Midbrain (tissue), 1 donor: ENCODE measurements around the gene ERICH6.

ENCODE experiments used
- DNase-seq: peaks from one replicate; lab custom pipeline; 2025; lab: John Stamatoyannopoulos, UW

Gene ERICH6

DNA sequence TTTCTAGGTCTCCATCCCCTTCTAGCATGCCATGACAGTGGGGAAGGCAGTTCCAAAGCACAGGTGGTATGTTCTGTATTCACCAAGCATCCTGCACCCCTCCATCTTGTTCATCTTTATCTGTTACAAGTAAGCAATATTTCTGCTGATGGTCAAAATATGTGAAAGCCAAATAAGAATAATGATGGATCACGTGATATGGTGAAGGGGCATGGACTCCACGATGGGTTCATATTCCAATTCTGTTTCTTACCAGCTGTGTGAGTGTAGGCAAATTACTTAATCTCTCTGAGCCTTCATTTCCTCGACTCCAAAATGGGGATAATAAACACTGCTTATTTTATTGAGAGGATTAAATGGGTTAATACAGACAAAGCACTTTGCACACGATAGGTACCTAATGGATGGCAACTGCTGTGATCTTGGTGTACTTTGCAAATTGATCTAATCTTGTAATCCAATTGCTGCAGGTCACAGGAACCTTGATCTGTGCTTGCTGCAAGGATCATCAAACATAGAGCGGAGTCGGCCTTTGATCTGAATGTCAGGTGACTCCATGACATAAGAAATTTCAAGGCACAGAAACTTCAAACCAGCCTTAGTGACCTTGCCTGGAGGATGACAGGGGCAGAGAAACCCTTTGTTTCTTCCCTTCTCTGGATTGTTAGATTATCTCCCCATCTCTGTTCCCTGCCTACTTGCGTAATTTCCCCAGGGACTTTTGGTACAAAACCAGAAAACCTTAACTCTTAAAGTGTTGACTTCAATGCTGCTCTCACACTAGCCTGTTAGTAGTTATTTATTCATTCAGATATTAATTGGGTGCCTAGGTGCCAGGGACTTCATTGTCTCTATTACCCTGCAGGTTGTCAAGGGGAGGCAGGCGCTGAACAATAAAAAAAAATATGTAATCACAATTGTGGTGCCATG is 33.4 kb upstream of the ERICH6 start:
- DNase-seq, result no peak

DNA sequence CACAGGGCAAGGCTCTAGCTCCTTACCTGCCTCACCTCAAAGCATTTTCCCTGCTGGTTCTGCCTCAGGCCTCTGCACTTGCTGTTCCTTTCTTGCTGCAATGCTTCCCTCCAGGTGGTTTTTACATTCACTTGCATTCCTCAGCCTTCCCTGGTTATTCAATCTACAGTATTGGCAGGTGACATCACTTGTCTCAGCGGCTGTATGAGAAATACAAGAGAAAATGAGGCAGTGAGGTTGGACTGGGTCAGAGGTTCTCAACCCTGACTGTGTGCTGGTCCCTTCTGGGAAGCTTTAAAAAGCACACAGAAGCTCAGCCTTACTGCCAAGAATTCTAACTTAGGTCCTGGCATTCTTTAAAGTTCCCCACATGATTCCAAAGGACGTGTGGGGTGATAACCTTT is 32.6 kb upstream of the ERICH6 start:
- DNase-seq, result no peak

DNA sequence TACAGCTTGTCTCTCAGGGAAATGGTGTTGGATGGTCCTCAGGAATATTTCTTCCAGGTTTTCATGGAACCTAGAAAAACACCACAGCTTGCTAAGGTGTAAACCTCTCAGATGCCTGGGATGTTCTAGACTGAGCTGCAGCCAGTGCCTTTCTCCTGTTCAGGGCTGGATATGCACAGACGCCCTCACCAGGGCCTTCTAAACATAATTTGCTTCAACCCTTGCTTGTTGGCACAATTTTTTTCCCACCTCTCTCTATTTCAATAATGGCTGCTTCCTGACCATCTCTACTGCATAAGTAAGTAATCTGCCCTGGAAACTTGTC is 31.0 kb upstream of the ERICH6 start:
- no peak for DNase-seq

DNA sequence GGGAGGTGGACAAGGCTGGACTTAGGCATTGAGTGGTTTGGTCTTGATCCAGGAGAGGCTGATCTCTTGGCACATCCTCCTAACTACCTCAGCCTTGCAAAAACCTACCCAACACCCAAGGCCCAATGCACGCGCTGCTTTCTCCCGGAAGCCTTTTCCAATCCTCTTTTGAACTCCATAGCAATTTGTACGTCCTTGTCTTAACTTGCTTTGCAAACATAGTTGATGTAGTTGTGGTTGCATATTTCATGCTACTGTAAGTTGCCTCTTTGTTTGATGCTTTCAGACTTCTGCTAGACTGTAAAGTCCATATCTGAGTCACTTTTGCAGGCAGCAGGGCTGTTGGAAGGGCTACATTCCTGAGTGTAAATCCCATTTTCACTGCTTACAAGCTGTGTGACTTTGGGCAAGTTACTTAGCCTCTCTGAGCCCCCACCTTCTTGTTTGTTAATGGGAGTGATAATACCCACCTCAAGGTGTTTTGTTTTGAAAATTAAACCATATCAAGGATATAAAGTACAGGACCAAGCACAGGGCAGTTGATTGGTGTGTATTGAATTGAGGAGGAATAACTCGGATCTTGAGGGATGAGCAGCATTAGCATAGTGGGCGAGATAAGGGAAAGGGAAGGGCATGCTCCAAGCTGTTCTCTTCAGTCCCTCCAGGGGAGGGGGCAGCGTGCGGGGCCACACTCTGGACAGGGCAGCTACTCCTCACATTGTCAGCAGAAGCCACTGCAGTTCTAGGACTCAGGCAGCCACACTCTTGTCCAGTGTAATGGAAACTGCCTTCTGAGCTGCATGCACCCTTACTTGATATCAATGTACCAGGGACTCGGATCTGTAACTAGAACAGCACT is 30.4 kb upstream of the ERICH6 start:
- DNase-seq, result no peak

DNA sequence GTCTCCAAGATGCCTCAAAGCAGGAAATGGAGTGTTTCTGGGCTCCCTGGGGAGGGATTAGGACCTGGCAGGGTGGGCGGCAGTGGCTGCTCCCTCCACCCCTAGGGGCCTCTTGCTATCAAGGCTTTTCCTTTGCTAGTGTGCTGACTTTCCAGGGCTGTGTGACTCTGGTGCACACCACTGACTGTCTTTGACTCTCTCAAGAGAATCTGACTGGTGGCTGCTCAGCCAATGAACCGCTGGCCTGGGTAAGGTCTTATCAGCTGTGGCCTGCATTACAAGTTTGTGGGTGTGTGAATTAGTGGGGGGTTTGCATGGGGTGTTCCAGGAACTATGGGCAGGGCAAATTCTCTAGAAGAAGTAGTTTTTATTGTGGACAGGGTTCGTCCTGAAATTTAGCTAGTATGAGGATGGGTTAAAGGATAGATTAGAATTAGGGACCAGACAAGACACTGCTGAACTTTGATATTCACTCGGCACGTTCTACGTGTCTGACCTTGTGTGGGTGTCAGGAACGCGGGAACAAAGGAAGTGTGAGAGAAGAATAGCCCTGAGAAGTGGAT is 29.7 kb upstream of the ERICH6 start:
- DNase-seq, result no peak

DNA sequence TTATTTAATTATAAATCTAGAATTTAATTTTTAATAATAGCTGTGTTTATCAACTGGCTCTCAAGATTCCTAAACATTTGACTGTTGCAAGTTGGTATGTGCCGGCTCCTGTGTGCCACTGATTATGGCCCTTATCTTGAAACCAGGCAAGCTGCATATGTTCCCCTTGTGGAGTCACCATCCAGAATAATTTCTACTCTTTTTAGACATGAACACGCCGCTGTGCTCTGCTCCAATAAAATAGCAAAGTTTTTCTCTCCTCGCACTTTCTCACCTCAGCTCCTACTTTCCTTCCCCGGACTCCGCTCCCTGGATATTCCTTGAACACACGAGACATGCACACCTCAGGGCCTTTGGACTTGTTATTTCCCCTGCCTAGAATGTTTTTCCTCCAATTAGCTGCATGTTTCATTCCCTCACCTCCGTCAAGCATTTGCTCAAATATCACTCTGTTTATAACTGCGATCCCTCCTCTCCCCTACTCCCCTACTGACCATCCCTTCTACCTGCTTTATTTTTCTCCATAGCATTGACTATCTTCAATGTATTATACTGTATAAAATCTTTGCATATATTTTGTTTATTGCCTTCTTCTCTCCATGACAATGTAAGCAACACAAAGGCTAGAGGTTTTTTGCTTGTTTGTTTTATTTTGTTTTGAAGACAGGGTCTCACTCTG is 26.1 kb upstream of the ERICH6 start:
- DNase-seq, result no peak

DNA sequence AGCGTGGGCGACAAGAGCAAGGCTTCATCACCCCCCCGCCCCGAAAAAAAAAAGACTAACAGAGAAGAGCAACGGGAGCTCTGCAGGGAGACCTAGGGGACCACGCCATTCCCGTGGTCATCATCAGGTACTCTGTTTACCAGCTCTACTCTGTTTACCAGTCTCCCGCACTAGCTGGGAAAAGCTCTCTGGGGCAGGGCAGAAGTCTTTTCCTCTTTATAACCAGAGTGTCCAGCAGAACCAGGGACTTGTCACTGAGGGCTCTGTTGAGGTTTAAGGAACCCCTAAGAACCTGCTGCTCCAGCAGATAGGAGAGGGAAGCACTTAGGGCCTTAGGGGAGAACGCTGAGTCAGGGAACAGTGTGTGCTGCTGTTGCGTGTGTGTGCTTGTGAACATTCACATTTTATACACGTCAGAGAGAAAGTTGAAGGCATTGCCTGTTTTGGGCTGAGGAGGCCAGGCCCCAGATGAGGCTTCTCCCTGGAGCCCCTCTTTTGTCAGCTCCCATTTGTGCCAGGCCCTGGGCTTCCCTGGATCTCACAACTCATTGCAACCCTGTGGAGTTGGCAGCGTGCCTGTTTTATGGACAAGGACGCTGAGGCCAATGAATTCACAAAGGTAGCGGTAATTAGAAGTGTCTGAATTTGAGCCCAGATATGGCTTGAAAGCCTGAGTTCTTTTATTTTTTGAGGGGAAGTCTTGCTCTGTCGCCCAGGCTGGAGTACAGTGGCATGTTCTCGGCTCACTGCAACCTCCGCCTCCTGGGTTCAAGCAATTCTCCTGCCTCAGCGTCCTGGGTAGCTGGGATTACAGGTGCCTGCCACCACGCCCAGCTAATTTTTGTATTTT is 24.2 kb upstream of the ERICH6 start:
- no peak for DNase-seq

DNA sequence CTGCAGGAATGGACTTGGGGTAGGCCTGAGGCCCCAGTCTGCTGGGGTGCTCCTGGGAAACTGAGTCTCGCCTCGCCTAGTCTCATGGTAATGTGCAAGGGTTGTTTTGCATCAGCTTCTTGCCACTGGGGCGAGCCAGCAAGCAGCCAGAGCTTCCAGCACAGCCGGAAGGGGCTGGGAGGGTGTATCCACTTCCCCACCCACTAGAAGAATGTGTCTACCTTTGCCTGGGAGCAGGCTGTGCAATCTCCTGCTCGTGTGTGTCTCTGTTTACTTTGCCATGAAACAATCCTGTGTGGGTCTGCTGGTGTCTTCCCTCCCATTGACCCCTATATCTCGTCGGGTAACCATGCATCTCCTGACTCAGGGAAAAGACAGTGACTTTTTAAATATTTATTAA is 21.8 kb upstream of the ERICH6 start:
- no peak for DNase-seq

DNA sequence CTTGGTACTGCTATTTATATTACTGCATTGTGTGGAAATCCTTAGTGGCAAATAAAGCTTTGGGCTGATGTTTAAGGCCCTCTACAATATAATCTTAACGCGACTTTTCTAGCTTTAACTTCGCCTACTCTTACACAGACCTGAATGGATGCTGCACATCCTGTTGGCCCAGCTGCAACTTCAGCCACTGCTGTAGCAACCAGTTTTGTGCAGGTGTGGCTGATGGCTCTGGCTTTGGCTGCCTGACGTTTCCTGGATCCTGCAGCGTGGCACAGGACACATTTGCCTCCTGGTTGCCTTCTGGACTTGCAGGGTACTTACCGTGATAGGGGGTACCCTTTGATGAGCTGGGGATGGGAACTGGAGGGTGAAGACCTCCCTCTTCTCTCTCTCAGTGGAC is 20.2 kb upstream of the ERICH6 start:
- no peak for DNase-seq

DNA sequence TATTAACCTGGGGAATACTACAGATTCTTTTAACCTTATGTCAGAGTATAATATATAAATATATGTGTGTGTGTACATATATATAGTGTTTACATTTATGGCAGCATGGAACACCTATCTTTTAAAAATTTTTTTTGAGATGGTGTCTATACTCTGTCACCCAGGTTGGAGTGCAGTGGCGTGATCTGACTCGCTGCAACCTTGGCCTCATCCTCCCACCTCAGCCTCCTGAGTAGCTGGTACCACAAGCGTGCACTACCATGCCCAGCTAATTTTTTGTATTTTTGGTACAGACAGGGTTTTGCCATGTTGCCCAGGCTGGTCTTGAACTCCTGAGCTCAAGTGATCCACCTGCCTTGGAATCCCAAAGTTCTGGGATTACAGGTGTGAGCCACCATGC is 18.5 kb upstream of the ERICH6 start:
- DNase-seq, result no peak

DNA sequence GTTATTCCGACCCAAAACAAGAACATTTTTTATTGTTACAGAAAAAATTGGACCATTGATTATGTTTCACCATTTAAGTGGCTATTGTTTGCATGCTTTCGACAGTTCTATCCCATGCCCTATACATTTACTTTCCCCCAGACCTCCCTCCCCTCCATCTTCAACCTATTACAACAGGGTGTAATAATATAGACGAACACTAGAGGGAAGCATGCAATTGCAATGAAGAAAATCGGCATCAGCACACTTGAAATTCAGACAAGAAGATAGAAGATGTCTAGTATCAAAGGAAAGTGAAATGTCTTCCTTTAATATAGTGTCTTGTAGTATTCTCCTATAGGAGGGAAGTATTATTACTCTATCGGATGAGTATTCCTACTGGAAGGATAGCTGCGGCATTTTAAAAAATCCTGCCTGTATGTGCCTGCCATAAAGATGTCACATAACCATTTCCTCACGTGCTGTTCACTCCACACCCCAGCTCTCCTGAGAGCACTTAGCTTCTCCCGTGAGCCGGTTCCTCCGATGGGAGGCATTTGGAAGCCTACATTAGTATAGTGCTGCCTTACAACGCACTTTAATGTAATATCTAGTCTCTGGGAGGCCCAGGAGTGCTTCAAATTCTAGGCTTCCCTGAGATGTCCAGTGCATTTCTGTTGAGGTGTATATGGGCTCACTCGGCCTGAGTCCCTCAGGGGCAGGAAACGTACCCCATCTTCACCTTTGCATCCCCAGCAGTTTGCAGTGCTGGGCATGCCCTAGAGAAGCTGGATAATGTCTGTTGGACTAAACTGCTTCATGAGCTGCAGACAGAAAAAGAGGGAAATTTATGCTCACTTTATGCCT is 17.8 kb upstream of the ERICH6 start:
- peak; percentile 75 for DNase-seq

DNA sequence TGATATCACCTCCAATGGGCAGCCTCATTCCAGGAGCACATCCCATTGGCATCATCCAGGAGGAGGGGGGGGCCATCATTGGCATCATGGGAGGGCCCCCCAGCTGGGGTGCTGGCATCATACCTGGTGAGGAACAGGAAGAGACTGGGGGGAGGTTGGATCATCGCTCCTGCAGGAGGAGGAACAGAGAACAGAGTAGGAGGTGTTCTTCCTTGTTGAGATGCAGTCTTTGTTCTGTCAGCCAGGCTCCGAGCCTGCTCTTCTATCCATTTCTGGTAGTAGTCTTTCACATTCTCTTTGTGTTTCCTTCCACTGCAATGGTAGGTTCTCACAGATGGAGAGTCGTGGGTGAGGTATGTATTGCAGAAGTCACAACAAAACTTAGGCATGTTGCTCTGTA is 16.7 kb upstream of the ERICH6 start:
- DNase-seq, result no peak

DNA sequence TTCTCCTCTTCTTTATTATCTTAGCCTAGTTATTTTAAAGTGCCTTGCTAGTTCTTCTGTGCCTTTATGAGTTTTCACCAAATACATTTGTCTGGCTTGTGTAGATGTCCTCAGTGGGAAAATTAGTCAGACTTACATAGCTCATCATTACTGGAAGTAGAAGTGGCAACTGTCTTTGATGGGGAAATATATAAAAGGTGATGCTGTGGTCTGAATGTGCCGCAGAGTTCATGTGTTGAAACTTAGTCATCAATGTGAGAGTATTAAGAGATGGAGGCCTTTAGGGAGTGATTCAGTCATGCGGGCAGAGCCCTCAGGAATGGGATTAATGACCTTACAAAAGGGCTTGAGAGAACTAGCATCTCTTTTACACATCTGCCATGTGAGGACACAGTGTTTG is 6.4 kb upstream of the ERICH6 start:
- DNase-seq, result no peak

DNA sequence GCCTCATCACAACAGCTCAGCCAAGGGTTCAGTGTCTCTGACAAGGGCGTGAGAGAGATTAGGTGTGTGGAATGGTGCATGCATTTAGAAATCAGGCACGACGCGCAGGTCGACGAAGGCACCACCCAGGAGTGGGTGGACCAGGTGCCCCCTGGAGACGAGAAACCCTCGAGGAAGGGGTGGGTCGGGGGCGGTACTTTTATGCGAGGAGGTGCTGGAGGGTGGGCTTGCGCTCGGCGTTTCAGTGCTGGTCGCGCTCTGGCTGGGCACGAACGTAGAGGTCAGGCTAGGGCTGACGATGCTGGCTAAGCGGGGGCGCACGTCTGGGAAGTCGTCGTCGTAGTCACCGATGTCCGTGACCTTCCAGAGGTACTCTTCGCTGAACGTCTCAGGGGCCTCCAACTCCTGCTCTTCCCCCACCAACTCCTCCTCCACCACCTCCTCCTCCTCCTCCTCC is 393 bp downstream of the ERICH6 start:
- no peak for DNase-seq

DNA sequence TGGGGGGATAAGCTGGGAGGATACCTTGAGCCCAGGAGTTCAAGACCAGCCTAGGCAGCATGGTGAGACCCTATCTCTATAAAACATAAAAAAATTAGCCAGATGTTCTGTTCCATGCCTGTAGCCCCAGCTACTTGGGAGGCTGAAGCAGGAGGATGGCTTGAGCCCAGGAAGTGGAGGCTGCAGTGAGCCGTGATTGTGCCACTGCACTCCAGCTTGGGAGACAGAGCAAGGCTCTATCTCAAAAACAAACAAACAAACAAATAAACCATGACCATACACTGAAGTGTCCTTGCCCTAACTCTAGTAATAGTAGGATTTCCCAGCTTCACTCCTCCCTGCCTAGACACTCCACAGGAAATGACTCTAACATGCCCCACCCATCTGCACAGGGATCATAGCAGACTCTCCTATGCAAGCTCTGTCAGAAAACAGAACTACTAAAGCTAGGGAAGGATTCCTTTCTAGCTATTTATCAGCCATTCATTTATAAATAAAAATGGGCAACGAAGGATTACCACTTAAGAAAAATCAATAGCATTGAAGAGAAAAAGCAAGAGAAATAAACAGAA is 4.6 kb downstream of the ERICH6 start:
- DNase-seq, result no peak

DNA sequence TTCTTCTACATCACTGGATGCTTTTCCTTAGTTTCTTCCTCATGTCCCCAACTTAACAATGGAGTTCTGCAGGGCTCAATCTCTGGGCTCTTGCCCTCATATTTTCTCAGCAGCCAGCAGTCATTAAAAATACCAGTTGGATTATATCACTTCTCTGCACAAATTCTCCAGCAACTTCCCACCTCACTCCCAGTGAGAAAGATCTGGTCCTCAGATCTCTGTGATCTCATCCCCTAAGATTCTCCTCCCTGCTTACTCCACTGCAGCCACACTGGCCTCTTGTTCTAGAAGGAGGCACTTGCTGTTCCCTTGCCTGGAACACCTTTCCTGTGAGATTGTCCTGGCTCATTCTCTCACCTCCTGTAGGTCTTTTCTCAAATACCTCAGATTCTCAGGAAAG is 6.1 kb downstream of the ERICH6 start:
- no peak for DNase-seq

DNA sequence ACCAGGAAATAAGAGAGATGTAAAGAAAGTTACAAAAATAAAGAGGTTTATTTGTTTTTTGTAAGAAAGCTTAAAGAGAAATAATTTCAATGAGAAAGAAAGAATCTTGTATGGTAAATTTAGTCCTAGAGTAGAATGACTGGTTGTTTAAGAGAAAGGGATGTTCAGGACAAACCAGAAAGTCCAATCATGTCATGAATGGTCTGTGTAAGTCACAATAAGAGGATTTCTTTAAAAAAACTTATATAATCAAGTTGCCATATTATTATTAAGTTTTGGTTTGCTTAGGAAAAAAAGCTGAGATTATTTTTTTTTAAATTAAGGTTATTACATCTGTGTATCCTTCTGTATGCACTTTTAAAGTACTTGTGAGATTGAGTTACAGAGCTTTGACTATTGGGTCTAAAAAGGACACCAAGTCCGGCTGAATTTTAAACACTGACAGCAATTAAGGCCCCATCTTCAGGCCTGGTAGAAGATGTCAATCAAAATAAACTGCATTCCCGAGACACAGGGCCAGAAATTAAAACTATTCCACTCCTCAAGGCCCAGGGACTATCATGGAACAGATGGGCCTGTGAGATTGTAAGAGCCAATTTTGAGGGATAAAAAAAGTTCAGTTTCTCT is 12.2 kb downstream of the ERICH6 start:
- DNase-seq, result no peak

DNA sequence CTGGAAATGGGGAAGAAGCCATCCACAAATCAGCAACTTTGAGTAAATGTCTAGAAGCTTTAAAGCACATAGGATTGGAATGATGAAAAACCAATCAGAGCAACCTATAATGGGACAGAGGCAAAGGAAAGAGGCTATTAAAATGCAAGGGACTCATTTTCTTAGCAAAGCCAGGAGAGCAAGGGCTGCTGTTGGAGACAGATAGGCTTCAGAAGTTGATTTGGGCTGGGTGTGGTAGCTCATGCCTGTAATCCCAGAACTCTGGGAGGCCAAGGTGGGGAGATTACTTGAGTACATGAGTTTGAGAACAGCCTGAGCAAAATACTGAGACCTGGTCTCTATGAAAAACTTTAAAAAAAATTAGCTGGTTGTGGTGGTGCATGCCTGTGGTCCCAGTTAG is 16.1 kb downstream of the ERICH6 start:
- no peak for DNase-seq

DNA sequence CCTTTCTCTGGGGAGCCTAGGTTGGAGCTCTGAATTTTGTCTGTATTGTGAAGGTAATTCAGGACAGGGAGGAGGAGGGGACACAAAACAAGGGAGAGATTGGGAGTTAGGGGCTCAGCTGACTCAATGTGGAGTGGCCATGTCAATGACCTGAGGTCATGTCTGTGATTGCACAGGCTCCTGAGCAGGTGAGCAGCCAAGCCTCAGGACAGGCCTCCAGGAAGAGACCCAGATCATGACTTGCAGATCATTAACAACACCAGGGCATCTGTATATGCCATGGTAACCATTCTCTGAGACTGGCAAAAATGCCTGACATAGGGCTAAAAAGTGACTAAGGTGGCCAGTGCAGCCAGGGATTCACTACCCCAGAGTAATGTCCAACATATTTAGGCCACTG is 20.9 kb downstream of the ERICH6 start:
- DNase-seq, result no peak

DNA sequence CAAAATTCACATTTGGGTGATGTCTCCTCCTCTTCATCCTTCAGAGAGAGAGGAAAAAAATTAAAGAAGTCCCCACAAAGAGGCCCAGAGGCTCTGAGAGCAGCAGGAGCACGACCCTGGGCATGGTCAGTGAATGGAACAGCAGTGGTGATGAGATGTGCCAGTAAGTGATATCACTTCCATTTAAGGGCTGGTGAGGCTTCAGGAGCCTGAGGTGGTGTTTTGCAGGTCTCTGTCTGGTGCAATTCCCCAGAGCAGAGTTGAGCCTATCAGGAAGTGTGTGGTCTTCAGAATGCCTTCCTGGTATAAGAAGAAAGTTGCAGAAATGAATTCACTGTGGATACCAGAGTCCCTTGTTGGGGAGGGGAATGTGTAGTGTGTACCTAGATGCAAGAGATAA is 21.4 kb downstream of the ERICH6 start:
- DNase-seq, result no peak
